T47D (cell line): ENCODE data around the gene CPSF4.
A peak's percentile ranks its signal among the peaks of the same experiment; 100 is the strongest.

Source experiments
- DNase-seq, 2 experiments: peaks; one replicate each; pipeline versions ENCODE4 v3.0.0 to v3.0.0-alpha.2; 2011 to 2012; ENCODE audit warnings: low read depth in 1 of 2, low spot score in 1 of 2
- JUND ChIP-seq: IDR thresholded peaks from 2 replicates; pipeline ENCODE4 v1.6.1; 2012; ENCODE audit warnings: low read depth
- in situ Hi-C: cut with HindIII; loops from 2 replicates; pipeline ENCODE4 v1.10.0; 2016; ENCODE audit warnings: low sequenced_read_pairs, low pct_unique_long_range_greater_than_20kb

The CPSF4 gene

GRCh38 chr7:99438573-99439480 lies at the start of gene CPSF4, which contains the start of gene PTCD1:
CPSF4 (plus strand) TSS chr7:99438943; CDS start chr7:99439083, 140 bp downstream.
PTCD1 (minus strand) TSS chr7:99438798; CDS start chr7:99435242, 3,556 bp downstream.
- in situ Hi-C loops, result no loop called here
- TF ChIP-seq JUND, result no peak

DNA sequence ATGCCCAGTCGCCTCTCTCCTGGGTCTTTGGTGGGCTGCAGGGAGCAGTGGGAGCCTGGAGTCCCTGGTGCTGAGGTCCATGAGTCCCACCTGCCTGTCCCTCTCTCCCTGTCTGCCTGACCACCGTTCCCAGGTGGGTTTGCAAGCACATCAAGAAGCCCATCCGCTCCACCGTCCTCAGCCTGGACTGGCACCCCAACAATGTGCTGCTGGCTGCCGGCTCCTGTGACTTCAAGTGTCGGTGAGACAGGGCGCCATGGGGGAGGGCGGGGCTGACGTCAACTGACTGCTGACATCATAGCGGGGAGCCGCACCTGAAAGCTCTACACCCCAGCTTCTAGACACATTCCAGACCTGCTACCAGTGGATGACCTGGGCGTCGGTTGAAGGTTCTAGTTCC lies 49.0 kb upstream of the CPSF4 start:
- DNase-seq, result no peak
- no peak for TF ChIP-seq JUND
- in situ Hi-C loops, result no loop called here

More at GRCh38 chr7:99438573-99439480, at the start of gene CPSF4, which contains the start of gene PTCD1:
- DNase-seq, result peak; percentile 92 to 95

DNA sequence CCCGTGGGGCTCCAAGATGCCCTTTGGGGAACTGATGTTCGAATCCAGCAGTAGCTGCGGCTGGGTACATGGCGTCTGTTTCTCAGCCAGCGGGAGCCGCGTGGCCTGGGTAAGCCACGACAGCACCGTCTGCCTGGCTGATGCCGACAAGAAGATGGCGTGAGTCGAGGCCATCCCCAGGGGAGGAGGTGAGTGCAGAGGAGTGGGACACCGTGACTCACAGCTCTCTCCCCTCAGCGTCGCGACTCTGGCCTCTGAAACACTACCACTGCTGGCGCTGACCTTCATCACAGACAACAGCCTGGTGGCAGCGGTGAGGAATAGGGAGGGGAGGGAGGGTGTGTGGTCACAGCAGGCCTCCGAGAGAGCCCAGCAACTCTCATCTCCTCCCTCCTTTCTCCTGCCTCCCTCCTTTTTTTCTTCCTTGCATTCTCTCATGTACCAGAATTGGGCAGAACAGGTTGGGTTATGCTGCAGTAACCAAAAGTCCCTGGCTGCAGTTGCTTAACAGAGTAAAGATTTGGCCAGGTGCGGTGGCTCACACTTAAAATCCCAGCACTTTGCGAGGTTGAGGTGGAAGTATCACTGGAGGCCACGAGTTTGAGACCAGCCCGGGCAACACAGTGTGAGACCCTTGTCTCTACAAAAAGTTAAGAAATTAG lies 47.7 kb upstream of the CPSF4 start:
- no peak for DNase-seq
- in situ Hi-C loops, result no loop called here
- TF ChIP-seq JUND, result no peak

DNA sequence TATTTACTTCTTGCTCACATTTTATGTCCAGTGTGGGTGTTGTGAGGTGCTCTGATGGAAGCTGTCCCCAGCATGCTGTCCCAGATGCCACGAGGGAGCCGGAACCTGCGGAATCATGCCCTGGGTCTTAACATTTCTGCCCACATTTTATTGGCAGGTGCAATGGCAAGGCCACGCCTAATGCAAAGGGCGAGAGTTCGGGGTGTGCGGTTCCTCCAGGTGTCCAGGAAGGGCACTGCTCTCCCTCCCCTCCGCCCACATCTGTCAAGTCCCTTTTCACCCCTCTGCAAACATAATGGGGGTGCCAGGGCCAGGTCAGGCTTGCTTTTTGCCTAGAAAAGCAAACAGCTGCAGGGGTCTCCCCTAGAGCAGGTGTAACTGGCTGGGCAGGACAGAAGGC lies 46.7 kb upstream of the CPSF4 start:
- no peak for DNase-seq
- TF ChIP-seq JUND, result no peak
- in situ Hi-C loops, result no loop called here

DNA sequence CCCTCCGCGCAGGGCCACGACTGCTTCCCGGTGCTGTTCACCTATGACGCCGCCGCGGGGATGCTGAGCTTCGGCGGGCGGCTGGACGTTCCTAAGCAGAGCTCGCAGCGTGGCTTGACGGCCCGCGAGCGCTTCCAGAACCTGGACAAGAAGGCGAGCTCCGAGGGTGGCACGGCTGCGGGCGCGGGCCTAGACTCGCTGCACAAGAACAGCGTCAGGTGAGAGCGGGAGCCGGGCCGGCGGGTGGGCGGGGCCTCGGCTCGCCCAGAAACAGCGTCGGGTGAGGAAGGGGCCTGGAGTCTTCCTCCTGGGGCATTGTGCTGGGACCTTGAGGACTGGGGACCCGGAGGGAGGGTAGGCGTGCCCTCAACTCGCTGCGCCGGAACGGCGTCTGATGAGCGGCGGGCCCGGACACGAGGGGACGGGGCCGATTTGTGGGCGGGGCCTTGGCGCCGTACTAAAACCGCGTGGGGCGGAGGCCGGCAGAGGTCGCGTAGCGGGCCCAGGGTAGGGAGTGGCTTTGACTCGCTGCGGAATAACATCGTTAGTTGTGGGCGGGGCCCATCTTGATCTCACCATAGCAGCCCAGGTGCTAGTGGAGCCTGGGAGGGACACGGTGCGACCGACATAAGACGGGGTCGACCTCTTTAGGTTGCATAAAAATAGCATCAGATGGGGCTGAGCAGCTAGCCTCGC lies 45.9 kb upstream of the CPSF4 start:
- in situ Hi-C loops, result no loop called here
- TF ChIP-seq JUND, result no peak
- DNase-seq, result no peak

DNA sequence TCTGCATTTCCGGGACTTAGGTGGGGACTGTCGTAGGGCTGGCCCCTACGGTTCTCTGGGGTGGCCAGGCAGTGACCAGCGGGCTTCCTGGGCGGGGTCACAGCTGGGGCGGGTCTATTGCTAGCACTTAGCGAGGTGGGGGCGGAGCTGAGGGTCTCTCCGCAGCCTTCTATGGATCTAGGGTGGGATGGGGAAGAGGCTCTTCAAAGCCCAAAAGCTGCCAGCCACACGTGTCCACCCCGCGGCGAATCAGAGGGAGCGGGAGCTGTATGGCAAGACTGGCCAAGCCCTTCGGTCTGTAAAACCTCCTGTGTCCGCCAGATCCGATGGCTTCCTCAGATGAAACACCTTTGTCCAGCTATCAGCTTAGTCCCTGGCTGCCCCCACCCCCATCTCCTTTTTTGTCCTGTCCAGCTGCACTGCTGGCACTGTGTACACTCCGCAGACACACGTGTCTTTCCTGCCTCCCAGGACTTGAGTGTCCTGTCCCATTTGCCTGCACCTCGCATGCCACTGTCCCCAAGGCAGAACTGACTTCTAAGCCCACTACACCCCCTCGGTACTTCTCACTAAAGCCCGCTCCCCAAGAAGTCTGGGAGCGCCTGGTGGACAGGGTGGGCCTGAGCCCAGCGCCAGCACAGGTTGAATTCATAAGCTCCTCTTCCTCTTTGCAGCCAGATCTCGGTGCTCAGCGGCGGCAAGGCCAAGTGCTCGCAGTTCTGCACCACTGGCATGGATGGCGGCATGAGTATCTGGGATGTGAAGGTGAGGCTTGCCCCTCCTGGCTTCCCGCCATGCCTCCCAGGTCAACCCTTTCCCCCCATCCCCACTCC lies 45.2 kb upstream of the CPSF4 start:
- DNase-seq, result no peak
- no peak for TF ChIP-seq JUND
- in situ Hi-C loops, result no loop called here

DNA sequence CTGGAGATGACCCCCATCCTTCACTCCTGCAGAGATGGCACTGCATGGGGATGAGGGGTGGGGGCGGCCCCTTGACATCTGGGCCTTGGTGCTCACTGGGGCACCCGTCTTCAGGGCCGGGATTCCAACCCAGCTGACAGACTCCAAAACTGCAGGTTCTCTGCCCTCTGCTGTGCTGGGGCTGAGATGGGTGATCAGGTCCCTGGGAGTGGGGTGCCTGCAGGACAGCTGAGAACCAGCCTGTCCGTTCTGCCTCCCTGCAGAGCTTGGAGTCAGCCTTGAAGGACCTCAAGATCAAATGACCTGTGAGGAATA lies 44.6 kb upstream of the CPSF4 start:
- in situ Hi-C loops, result no loop called here
- no peak for TF ChIP-seq JUND
- DNase-seq, result no peak

DNA sequence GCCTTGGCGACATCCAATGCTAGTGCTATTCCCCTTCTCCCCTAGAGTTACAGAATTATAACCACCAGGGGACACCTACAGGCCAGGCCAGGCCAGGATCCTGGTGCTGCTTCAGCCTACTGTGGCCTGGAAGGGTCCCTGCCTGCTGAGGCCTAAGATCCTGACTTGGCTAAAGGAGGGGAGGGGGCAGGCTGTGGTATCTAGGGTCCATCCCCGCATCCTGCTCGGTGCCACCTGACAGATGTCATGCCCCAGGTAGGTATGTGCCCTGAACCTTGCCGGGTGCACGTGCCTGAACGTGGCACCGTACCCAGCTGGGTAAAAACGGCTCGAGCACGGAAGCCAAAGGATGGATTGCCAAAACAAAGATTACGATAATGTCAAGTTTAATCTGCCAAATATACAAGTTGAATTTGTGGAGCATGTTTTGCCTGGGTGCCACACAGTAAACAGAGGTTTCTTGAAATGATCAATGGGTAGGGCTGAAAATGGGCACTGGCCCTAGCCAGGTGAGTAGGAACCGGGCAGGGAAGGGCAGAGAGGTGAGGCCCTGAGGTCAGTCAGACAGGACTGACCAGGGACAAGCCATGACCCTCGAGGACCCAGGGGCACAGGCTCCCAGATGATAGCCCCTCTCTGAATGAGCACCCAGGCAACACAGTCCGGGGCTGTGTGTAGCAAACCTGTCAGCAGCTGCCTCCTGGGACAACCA lies 43.0 kb upstream of the CPSF4 start:
- in situ Hi-C loops, result no loop called here

GRCh38 chr7:99396418-99397296 lies 42.1 kb upstream of the CPSF4 start:
- TF ChIP-seq JUND, result no peak
- in situ Hi-C loops, result no loop called here
- no peak for DNase-seq

More for the DNA sequence above, 43.0 kb upstream of the CPSF4 start:
- no peak for TF ChIP-seq JUND
- DNase-seq, result no peak

DNA sequence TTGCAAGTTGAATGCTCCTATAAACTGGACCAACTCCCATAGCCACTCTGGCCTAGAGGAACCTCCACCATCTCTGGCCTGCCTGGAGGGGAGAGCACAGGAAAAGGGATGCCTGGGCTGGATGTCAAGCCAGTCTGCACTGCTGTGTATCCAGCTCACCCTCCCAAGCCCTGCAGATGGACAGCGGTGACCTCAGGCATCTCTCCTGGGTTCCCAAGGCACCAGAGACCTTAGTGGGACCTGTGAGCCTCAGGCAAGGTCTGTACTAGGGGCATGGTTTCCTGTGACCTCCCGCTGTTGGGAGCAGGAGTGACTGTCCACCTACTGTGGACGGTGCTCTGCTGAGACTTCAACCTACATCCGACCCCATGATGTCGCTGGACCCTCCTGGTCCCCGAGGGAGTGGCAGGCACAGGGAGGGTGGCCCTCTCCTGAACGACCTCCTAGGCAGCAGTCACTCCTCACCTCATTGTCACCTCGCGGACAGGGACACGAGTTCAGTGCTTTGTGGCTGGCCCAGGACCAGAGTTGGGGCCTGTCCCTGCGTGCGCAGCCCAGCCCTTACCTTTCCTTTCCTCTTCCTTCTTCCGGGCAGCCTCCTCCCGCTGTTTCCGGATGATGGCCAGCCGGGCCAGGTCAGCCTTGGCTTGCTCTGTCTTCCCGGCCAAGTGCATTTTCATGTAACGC lies 41.3 kb upstream of the CPSF4 start:
- in situ Hi-C loops, result no loop called here
- no peak for DNase-seq
- TF ChIP-seq JUND, result no peak
